ENCODE measurements around the gene FBRSL1. TPM values are rescaled to one million over a fixed set of nuclear protein-coding genes. Genes with fewer than 3 reads are reported as not detected.

The FBRSL1 gene
- total and polyA plus RNA-seq, 2 donors (not counting 3 experiments of a cell fraction or from before 2014, with no cell fraction given) = 19.3 to 79.8 TPM

GRCh38 chr12:132481771-132482745 is 7.9 kb upstream of the FBRSL1 start:
- H2AFZ ChIP-seq (ENCODE audit: low read depth, low read length) = no peak overlapping the region
- H3K9me3 ChIP-seq (replicated peaks; ENCODE audit: control insufficient read depth, insufficient read depth, low read length) = no peaks in the 10 kb centered on the region
- H3K4me3 ChIP-seq (replicated peaks in 1 of 3; ENCODE audit: insufficient read depth in 1 of 3, low read depth in 1 of 3, low read length in 3 of 3) = no peak overlapping the region
- FAIRE-seq (no peak), DNase-seq (ENCODE audit: low read depth, low spot score) (no peak)
- intact Hi-C loops (cut with micrococcal nuclease) (no loop called here), dilution Hi-C loops (cut with MboI; ENCODE audit: extremely low pct_ligation_motif_present, low sequenced_read_pairs) (no loop called here)
- no peaks in the 10 kb centered on the region for H3K79me2 ChIP-seq (ENCODE audit: control insufficient read depth, insufficient read depth, low read length)
- H3K27ac ChIP-seq (ENCODE audit: insufficient read depth, low read depth, low read length) = no peak overlapping the region
- H3K4me1 ChIP-seq (ENCODE audit: control insufficient read depth, extremely low read depth, insufficient read depth, low read length) = no peaks in the 10 kb centered on the region
- H3K9ac ChIP-seq (replicated peaks; ENCODE audit: extremely low read depth, insufficient read depth, low read length) = no peak overlapping the region
- ChIA-PET CTCF (no interaction called here), POLR2A (no interaction called here)
- no TSS peak for BruUV-seq (replicated peaks)
- H3K4me2 ChIP-seq (ENCODE audit: insufficient read depth, low read length) = no peak overlapping the region
- TF ChIP-seq CTCF (IDR thresholded peaks at IDR 0.05; ENCODE audit: extremely low read depth in 1 of 2, insufficient read depth in 1 of 2, low read depth in 1 of 2, low read length in 2 of 2) = no peak
- TF ChIP-seq JUN (IDR thresholded peaks at IDR 0.05; ENCODE audit: borderline replicate concordance, insufficient read depth, insufficient read length, low read depth) = no peak
- TF ChIP-seq MAX (IDR thresholded peaks at IDR 0.05; ENCODE audit: insufficient read depth, insufficient read length) = no peak
- no peak for TF ChIP-seq MYC (IDR thresholded peaks at IDR 0.05; ENCODE audit: low read depth, low read length)
- TF ChIP-seq EZH2 (IDR thresholded peaks at IDR 0.05; ENCODE audit: borderline replicate concordance, low read depth, low read length, severe bottlenecking) = no peak
- no peak for TF ChIP-seq POLR2AphosphoS5 (IDR thresholded peaks at IDR 0.05; ENCODE audit: insufficient read depth, low read depth, low read length)
- TF ChIP-seq POLR2A (IDR thresholded peaks at IDR 0.05; ENCODE audit: low read depth, low read length) = no peak
- TF ChIP-seq GATA2 (IDR thresholded peaks at IDR 0.05; ENCODE audit: insufficient read depth, insufficient read length, low read depth, low read length) = no peak
- no peak for TF ChIP-seq FOS (IDR thresholded peaks at IDR 0.05; ENCODE audit: borderline replicate concordance, insufficient read depth, low read length)
- H4K20me1 ChIP-seq (replicated peaks; ENCODE audit: control insufficient read depth, extremely low read depth, insufficient read depth, low read length) = no peaks in the 10 kb centered on the region
- H3K36me3 ChIP-seq (ENCODE audit: control insufficient read depth in 2 of 2, extremely low read depth in 1 of 2, insufficient read depth in 2 of 2, low read length in 2 of 2) = no peaks in the 10 kb centered on the region
- no peaks in the 10 kb centered on the region for H3K9me1 ChIP-seq (replicated peaks; ENCODE audit: control insufficient read depth, extremely low read depth, insufficient read depth, low read length)
- no peaks in the 10 kb centered on the region for H3K27me3 ChIP-seq (ENCODE audit: control insufficient read depth in 2 of 2, insufficient read depth in 2 of 2, low read length in 2 of 2)
